Activated naive CD4-positive, alpha-beta T cell treated with anti-CD3 and anti-CD28 coated beads, Interleukin-2, amount 10 ng/mL, durations not matched to agents 7 days and 5 days (primary cell): ENCODE results near the gene CALD1.

Experiments used
- CTCF ChIA-PET: fragments of 350-600 bp; sonication (Branson Sonifier 250); formaldehyde crosslinking; loops from one replicate; lab custom pipeline; 2021; ENCODE audit warnings: antibody characterized with exemption; lab: Charles Lee
- DNase-seq: peaks from one replicate; pipeline ENCODE4 v3.0.0-alpha.2; 2020
- H3K27ac Mint-ChIP-seq: one replicate; pipeline ENCODE4 v1.8.0; 2021; ENCODE audit warnings: mild to moderate bottlenecking, moderate library complexity, mixed read lengths
- H3K27me3 Mint-ChIP-seq: one replicate; pipeline ENCODE4 v1.8.0; 2021; ENCODE audit warnings: mild to moderate bottlenecking, mixed read lengths
- H3K36me3 Mint-ChIP-seq: one replicate; pipeline ENCODE4 v1.8.0; 2021; ENCODE audit warnings: mixed read lengths
- H3K4me1 Mint-ChIP-seq: one replicate; pipeline ENCODE4 v1.8.0; 2021; ENCODE audit warnings: mixed read lengths
- H3K4me3 Mint-ChIP-seq: one replicate; pipeline ENCODE4 v1.8.0; 2021; ENCODE audit warnings: mild to moderate bottlenecking, moderate library complexity, mixed read lengths
- H3K9me3 Mint-ChIP-seq: one replicate; pipeline ENCODE4 v1.8.0; 2021; ENCODE audit warnings: mixed read lengths

CALD1 gene

DNA sequence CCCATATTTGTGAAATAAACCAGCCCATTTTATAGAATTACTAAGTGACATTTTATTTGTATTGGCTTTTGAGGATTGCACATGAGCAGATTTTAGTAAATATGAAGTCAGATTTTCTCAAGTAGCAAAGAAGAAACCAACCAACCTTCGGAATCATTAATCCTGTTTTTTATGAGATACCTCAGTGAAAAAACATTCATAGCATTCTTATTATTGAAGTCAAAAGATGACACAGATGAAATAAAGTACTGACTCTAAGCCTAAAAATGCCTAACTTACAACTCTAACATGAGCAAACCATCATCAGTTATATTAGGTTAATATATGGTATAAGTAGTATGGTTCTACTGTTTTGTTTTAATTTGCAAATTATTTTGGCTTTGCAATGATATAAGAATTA lies 147.0 kb downstream of the CALD1 start:
- DNase-seq = no peak
- CTCF ChIA-PET = no interaction called here
- Mint-ChIP-seq H3K4me1 (no peaks in the 10 kb centered on the region), H3K9me3 (no peaks in the 10 kb centered on the region), H3K27me3 (peaks cover 3% of the 10 kb centered on the region), H3K27ac (no peak overlapping the region), H3K36me3 (no peaks in the 10 kb centered on the region), H3K4me3 (no peak overlapping the region)

DNA sequence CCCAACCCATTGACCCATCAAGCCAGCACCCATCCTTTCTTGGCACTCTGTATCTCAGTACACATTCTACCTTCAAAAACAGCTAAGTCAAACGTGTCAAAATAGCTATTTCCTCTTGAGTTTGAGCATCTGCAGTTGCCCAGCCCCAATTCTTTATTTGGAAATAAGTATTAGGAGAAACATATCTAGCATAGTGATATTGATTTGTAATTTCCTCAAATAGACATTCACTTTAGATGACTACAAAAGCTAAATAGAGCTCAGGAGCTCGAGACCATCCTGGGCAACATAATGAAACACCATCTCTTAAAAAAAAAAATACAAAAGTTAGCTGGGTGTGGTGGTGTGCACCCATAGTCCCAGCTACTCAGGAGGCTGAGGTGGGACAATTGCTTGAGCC lies 147.6 kb downstream of the CALD1 start:
- H3K9me3 Mint-ChIP-seq = no peaks in the 10 kb centered on the region
- H3K4me3 Mint-ChIP-seq = no peak overlapping the region

DNA sequence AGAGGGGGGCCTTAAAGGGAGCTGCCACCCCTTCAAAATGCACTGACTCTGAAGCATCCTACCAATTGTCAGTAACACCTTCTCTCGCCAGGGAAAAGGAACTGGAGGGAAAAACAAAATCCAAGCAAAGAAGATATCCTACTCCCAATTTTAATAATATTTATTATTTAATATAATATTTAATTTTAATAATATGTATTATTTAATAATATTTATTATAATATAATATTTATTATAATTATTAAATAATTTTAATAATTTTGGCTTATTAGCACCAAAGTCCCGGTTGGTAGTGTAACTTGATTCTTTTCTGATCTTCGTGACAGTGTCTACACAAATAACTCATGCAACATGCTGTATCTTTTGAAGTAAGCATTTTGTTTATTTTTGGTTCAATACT lies 148.3 kb downstream of the CALD1 start:
- no peaks in the 10 kb centered on the region for H3K9me3 Mint-ChIP-seq
- H3K36me3 Mint-ChIP-seq = no peaks in the 10 kb centered on the region
- CTCF ChIA-PET = no interaction called here
- peaks cover under 1% of the 10 kb centered on the region for H3K4me1 Mint-ChIP-seq
- DNase-seq = no peak
- no peak overlapping the region for H3K4me3 Mint-ChIP-seq
- H3K27ac Mint-ChIP-seq = no peak overlapping the region
- H3K27me3 Mint-ChIP-seq = peaks cover 3% of the 10 kb centered on the region

More for the DNA sequence above, 147.6 kb downstream of the CALD1 start:
- H3K27me3 Mint-ChIP-seq = peaks cover 3% of the 10 kb centered on the region
- H3K4me1 Mint-ChIP-seq = no peaks in the 10 kb centered on the region
- no peak overlapping the region for H3K27ac Mint-ChIP-seq
- CTCF ChIA-PET = no interaction called here
- DNase-seq = no peak
- no peaks in the 10 kb centered on the region for H3K36me3 Mint-ChIP-seq

DNA sequence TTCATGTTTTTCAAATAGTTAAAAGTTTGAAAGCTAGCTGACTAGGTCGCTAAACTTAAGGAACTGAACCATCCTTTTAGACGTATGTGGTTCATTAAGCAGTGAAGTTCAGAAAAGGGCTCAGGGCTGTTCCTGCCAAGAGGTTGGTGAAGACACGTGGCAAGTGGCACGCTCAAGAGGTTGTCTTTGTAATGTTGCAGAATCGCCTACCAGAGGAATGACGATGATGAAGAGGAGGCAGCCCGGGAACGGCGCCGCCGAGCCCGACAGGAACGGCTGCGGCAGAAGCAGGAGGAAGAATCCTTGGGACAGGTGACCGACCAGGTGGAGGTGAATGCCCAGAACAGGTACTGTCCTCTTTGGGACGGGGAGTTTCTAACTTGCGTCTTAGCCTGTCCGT lies 149.1 kb downstream of the CALD1 start:
- no peaks in the 10 kb centered on the region for H3K36me3 Mint-ChIP-seq
- CTCF ChIA-PET = no interaction called here
- H3K27ac Mint-ChIP-seq = no peak overlapping the region
- H3K4me1 Mint-ChIP-seq = peaks cover 9% of the 10 kb centered on the region
- H3K27me3 Mint-ChIP-seq = peaks cover 7% of the 10 kb centered on the region
- no peak for DNase-seq
- H3K9me3 Mint-ChIP-seq = no peaks in the 10 kb centered on the region
- no peak overlapping the region for H3K4me3 Mint-ChIP-seq

DNA sequence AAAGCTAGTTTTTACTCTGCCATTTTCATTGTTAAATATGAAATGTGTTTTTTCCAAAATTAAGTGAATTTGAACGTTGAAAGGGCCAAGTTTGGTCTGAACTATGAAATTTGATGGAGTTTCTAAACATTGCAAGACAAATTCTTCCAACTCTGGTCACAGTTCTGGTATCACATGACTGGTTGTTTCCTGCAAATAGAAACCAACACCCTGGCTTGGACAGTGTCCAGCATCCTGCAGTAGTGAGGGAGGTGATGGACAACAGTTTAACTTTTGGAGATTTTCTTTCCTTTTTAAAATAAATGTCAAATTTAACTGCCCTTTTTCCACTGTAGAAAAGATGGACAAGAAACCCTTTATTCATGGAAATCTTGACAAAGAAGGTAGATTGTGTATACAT lies 152.1 kb downstream of the CALD1 start:
- Mint-ChIP-seq H3K27ac (no peak overlapping the region), H3K9me3 (no peaks in the 10 kb centered on the region), H3K4me1 (peaks cover 17% of the 10 kb centered on the region), H3K27me3 (peaks cover 8% of the 10 kb centered on the region), H3K36me3 (no peaks in the 10 kb centered on the region), H3K4me3 (no peak overlapping the region)
- CTCF ChIA-PET = no interaction called here
- DNase-seq = no peak

DNA sequence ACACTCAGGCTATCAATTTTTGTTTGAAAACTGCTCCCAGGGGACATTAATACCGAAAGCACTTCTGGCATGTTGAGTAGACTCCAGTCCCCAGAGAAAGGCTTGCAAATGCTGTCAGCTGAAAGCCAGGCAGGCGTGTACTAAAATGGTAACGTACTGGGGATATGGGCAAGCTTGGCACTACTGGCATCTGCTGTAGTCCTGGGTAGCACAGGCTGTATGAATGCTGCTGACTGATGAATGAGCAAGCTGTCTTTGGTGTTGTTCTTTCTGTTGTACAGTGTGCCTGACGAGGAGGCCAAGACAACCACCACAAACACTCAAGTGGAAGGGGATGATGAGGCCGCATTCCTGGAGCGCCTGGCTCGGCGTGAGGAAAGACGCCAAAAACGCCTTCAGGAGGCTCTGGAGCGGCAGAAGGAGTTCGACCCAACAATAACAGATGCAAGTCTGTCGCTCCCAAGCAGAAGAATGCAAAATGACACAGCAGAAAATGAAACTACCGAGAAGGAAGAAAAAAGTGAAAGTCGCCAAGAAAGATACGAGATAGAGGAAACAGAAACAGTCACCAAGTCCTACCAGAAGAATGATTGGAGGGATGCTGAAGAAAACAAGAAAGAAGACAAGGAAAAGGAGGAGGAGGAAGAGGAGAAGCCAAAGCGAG lies 153.4 kb downstream of the CALD1 start:
- CTCF ChIA-PET = interaction anchor here (0.7 to 1.1 kb wide), 3 partner anchors 14 to 308 kb away, joined by 3 read pairs; no protein-coding TSS in a partner anchor
- Mint-ChIP-seq H3K27me3 (peaks cover 12% of the 10 kb centered on the region), H3K4me1 (peaks cover 17% of the 10 kb centered on the region), H3K4me3 (peak overlapping the region; percentile 27), H3K9me3 (no peaks in the 10 kb centered on the region), H3K36me3 (no peaks in the 10 kb centered on the region), H3K27ac (peak overlapping the region; percentile 43)
- no peak for DNase-seq

DNA sequence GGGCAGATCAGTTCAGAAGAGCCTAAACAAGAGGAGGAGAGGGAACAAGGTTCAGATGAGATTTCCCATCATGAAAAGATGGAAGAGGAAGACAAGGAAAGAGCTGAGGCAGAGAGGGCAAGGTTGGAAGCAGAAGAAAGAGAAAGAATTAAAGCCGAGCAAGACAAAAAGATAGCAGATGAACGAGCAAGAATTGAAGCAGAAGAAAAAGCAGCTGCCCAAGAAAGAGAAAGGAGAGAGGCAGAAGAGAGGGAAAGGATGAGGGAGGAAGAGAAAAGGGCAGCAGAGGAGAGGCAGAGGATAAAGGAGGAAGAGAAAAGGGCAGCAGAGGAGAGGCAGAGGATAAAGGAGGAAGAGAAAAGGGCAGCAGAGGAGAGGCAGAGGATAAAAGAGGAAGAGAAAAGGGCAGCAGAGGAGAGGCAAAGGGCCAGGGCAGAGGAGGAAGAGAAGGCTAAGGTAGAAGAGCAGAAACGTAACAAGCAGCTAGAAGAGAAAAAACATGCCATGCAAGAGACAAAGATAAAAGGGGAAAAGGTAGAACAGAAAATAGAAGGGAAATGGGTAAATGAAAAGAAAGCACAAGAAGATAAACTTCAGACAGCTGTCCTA lies 154.1 kb downstream of the CALD1 start:
- Mint-ChIP-seq H3K27ac (peak overlapping the region; percentile 43), H3K27me3 (peaks cover 10% of the 10 kb centered on the region), H3K4me1 (peaks cover 17% of the 10 kb centered on the region), H3K4me3 (peak overlapping the region; percentile 27), H3K36me3 (no peaks in the 10 kb centered on the region), H3K9me3 (no peaks in the 10 kb centered on the region)
- no peak for DNase-seq
- CTCF ChIA-PET = interaction anchor here (0.7 to 1.1 kb wide), 2 partner anchors 16 to 309 kb away, joined by 3 read pairs; no protein-coding TSS in a partner anchor

DNA sequence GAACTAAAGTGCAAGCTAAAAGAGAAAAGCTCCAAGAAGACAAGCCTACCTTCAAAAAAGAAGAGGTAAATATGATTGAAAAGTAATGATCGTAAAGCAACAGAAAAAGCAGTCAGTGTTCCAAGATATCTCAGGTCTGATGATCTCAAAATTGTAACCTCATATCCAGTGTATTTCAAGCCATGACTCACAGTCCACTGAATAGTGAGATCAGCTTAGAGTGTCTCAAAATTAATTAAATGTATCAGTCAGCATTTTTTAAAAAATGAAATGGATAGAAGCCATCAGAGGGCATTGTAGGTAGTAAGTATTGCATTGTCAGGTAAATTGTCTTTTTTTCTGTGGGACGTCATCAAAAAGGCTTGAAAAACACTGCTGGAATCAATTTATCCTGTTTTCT lies 156.3 kb downstream of the CALD1 start:
- H3K27me3 Mint-ChIP-seq = peaks cover 9% of the 10 kb centered on the region
- no peak for DNase-seq
- CTCF ChIA-PET = interaction anchor here (0.8 kb wide), 1 partner anchor 37 kb away, joined by 3 read pairs; no protein-coding TSS in a partner anchor
- H3K9me3 Mint-ChIP-seq = no peaks in the 10 kb centered on the region
- peaks cover 17% of the 10 kb centered on the region for H3K4me1 Mint-ChIP-seq
- no peak overlapping the region for H3K4me3 Mint-ChIP-seq
- H3K27ac Mint-ChIP-seq = no peak overlapping the region
- H3K36me3 Mint-ChIP-seq = no peaks in the 10 kb centered on the region

DNA sequence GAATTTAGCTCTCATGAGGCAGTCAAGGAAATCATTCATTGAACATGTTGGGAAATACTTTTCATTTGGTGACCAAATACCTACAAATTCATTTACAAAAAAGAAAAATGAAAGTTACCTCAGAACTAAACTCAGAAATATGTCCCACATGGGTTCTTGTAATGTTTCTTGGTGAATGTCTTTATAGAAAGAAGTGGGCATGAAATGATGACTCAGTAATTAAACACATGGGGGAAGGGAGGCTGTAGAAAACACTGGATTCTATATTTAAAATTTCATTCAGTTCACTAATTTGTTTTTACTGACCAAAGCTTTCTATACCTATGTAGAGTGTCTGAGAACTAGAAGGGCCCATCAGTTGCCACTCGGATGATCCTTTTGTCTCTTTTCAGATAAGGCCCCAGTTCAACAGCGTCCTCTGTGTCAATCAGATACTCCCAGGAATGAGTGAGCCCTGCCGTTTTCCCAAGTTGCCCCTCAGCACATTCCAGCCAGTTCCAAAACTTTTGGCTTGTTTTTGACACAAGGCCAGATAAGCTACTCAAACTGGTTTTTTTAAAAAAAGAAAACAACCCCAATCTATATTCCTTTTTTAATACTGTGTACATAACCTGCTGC lies 157.6 kb downstream of the CALD1 start:
- Mint-ChIP-seq H3K9me3 (no peaks in the 10 kb centered on the region), H3K4me3 (no peak overlapping the region), H3K27me3 (peaks cover 11% of the 10 kb centered on the region), H3K4me1 (peaks cover 17% of the 10 kb centered on the region), H3K27ac (no peak overlapping the region), H3K36me3 (no peaks in the 10 kb centered on the region)
- CTCF ChIA-PET = interaction anchor here (0.9 to 1.0 kb wide), 3 partner anchors 48 to 303 kb away, joined by 3 to 4 read pairs (median 3); no protein-coding TSS in a partner anchor
- DNase-seq = no peak

DNA sequence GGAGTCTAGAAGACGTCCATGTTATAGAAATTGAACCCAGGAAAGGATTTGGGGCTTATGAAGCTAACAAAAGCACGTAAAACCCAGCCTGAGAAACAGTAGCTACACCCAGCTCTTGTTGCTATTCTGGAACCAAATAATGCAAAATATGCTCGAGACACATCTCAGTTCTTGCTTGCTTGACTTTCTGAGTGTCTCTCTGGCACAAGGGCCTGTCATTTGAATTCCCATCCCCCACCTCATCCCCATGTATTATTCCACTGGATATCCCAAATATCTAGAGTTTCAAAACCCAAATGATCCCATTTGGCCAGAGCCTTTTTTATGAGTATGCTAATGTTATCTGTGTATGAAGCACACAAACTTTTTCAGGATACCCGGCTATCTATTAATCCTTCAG lies 158.7 kb downstream of the CALD1 start:
- H3K4me3 Mint-ChIP-seq = no peak overlapping the region
- H3K4me1 Mint-ChIP-seq = peaks cover 12% of the 10 kb centered on the region
- peaks cover 12% of the 10 kb centered on the region for H3K27me3 Mint-ChIP-seq
- no peak for DNase-seq
- no peaks in the 10 kb centered on the region for H3K9me3 Mint-ChIP-seq
- H3K27ac Mint-ChIP-seq = no peak overlapping the region
- no peaks in the 10 kb centered on the region for H3K36me3 Mint-ChIP-seq
- CTCF ChIA-PET = interaction anchor here (1.0 kb wide), 1 partner anchor 47 kb away, joined by 3 read pairs; no protein-coding TSS in a partner anchor

DNA sequence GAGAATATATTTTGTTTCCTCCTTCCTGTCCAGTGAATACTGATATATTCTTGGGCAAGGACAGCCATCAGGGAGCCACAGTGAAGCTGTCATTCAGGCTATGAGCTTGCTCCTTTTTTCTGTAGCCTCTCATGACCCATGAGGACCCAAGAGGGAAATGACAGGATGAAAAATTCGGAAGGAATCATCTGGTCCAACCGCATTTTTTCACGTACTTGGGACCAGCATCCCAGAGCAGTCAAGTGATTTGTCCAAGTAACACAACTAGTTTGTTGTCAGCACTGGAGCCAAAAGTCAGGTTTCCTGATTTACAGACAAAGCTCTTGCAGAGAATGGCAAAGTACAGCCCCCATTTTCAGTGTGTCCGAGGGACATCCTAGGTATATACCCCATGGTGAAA lies 159.7 kb downstream of the CALD1 start:
- peaks cover 7% of the 10 kb centered on the region for H3K27me3 Mint-ChIP-seq
- CTCF ChIA-PET = interaction anchor here (0.9 kb wide), 1 partner anchor 240 kb away, joined by 3 read pairs; no protein-coding TSS in a partner anchor
- no peak for DNase-seq

DNA sequence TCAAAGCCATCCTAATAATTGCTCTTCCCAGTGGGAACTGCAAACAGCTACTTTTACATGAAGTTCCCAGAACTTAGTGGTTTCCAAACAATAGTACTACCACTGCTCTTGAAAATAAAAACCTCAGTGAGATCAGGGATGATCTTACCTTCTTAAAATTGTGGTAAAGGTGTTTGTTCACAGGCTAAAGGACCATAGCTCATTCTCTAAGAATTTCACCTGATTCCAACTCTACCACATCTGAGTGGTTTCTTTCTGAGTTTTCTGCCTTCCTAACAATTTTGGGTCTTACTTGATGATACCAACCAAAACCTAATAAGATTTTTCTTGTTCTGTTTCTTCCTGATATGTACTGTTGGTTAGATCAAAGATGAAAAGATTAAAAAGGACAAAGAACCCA lies 161.3 kb downstream of the CALD1 start:
- peaks cover 7% of the 10 kb centered on the region for H3K27me3 Mint-ChIP-seq
- H3K9me3 Mint-ChIP-seq = no peaks in the 10 kb centered on the region
- no peak for DNase-seq
- no peak overlapping the region for H3K4me3 Mint-ChIP-seq
- CTCF ChIA-PET = interaction anchor here (0.7 to 3.7 kb wide), 2 partner anchors 49 to 307 kb away, joined by 3 to 21 read pairs; no protein-coding TSS in a partner anchor
- H3K27ac Mint-ChIP-seq = no peak overlapping the region
- no peaks in the 10 kb centered on the region for H3K36me3 Mint-ChIP-seq
- H3K4me1 Mint-ChIP-seq = peaks cover 5% of the 10 kb centered on the region

More for the DNA sequence above, 159.7 kb downstream of the CALD1 start:
- Mint-ChIP-seq H3K36me3 (no peaks in the 10 kb centered on the region), H3K9me3 (no peaks in the 10 kb centered on the region), H3K4me3 (no peak overlapping the region), H3K27ac (no peak overlapping the region), H3K4me1 (peaks cover 6% of the 10 kb centered on the region)

DNA sequence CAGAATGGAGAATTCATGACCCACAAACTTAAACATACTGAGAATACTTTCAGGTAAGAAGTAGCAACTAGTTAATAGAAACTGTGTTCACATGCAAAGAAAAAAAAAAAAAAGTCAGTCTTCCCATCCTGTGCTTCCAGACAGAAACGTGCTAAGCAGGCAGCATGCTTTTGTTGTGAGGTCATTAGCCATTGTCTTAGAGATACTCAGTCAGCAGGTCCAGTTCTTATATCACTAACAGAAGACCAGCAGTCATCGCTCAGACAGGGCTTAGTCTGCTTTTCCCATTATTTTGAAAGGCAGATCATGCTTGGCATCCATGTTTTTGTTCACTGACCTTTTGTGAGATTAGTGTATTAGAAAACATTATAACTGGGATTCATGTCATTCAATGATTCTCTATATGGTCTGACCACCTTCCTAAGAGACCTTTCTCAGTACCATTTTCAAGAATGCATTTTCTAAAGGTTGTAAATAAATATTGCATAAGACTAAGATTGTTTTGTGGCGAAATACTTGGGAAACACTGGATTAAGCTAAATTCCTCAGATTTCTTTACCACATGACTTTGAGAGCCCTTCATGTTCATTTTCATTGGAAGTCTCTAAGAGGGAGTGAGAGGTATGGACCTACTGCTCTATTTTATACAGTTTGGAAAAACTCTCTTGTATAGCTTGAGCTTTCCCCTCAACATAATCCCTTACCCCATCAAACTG lies 161.9 kb downstream of the CALD1 start:
- H3K27ac Mint-ChIP-seq = no peak overlapping the region
- no peak overlapping the region for H3K4me3 Mint-ChIP-seq
- H3K27me3 Mint-ChIP-seq = peaks cover 7% of the 10 kb centered on the region
- H3K9me3 Mint-ChIP-seq = no peaks in the 10 kb centered on the region
- no peaks in the 10 kb centered on the region for H3K36me3 Mint-ChIP-seq
- no peak for DNase-seq
- peaks cover 11% of the 10 kb centered on the region for H3K4me1 Mint-ChIP-seq
- CTCF ChIA-PET = interaction anchor here (0.7 to 3.7 kb wide), 2 partner anchors 49 to 308 kb away, joined by 3 to 21 read pairs; no protein-coding TSS in a partner anchor

DNA sequence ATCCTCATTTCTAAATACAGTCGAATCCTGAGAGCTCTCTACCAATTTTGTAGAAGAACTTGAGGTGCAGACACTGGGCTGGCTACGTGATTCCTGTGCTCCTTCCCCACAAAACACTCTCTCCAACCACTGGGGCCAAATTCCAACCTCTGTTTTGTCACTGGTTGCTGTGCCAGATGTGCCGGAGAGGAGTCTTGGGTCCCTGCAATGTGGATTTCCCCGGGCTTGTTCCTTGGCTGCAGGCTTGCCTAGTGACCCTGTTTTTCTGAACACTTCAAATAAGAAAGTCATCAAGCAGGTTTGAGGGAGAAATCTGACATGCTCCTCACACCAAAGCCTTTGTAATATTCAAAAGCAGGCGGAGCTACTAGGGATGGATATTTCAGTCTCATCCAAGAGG lies 162.5 kb downstream of the CALD1 start:
- H3K9me3 Mint-ChIP-seq = no peaks in the 10 kb centered on the region
- no peak for DNase-seq
- H3K36me3 Mint-ChIP-seq = no peaks in the 10 kb centered on the region
- H3K4me3 Mint-ChIP-seq = no peak overlapping the region
- peaks cover 7% of the 10 kb centered on the region for H3K27me3 Mint-ChIP-seq
- CTCF ChIA-PET = interaction anchor here (0.6 to 3.7 kb wide), 3 partner anchors 41 to 309 kb away, joined by 3 to 21 read pairs (median 3); no protein-coding TSS in a partner anchor
- no peak overlapping the region for H3K27ac Mint-ChIP-seq
- H3K4me1 Mint-ChIP-seq = peaks cover 16% of the 10 kb centered on the region
